ENCODE measurements around the gene NRXN3. TPM values are rescaled to one million over a fixed set of nuclear protein-coding genes. Genes with fewer than 3 reads are reported as not detected.

Gene NRXN3
- total RNA-seq, 2 experiments from 2014 or later, result not detected

DNA sequence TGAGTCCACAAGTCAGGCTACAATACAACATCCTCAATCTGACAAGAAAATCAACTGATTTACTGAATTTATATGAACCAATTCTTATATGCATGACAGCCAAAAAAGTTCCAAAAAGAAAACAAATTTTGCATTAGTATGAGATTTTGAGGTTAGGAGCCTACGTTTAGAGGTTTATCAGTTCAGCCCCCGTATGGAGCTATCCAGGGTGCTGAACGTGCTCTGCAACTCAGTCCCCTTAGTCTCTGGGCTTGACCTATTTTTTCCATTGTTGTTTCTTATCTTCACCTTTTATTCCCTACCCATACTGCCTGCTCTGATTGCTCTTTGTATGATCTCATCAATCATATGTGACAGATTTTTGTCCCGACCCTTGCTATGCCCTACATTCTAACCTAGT is 693.0 kb downstream of the NRXN3 start:
- TF ChIP-seq, protein P1, sequence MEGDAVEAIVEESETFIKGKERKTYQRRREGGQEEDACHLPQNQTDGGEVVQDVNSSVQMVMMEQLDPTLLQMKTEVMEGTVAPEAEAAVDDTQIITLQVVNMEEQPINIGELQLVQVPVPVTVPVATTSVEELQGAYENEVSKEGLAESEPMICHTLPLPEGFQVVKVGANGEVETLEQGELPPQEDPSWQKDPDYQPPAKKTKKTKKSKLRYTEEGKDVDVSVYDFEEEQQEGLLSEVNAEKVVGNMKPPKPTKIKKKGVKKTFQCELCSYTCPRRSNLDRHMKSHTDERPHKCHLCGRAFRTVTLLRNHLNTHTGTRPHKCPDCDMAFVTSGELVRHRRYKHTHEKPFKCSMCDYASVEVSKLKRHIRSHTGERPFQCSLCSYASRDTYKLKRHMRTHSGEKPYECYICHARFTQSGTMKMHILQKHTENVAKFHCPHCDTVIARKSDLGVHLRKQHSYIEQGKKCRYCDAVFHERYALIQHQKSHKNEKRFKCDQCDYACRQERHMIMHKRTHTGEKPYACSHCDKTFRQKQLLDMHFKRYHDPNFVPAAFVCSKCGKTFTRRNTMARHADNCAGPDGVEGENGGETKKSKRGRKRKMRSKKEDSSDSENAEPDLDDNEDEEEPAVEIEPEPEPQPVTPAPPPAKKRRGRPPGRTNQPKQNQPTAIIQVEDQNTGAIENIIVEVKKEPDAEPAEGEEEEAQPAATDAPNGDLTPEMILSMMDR (conservative IDR thresholded peaks at IDR 0.05; ENCODE audit: low read length), result no peak
- TF ChIP-seq EZH2phosphoT487 (IDR thresholded peaks at IDR 0.05; ENCODE audit: borderline replicate concordance, low read depth, low read length), result no peak
- BruUV-seq (replicated peaks), result no TSS peak
- Histone ChIP-seq H3K4me2 (ENCODE audit: low read length) (no peak overlapping the region), H3K27ac (ENCODE audit: low read depth, low read length, poor library complexity, severe bottlenecking) (no peak overlapping the region), H4K20me1 (ENCODE audit: insufficient read depth, low read length) (no peaks in the 10 kb centered on the region), H3K4me1 (ENCODE audit: insufficient read depth, low read length, poor library complexity, severe bottlenecking) (no peaks in the 10 kb centered on the region), H3K9me2 (ENCODE audit: insufficient read depth, low read length) (no peaks in the 10 kb centered on the region), H3K79me2 (ENCODE audit: insufficient read depth, low read depth, low read length) (no peaks in the 10 kb centered on the region), H2AFZ (ENCODE audit: low read length) (no peak overlapping the region), H3K4me3 (ENCODE audit: low read depth, low read length, poor library complexity, severe bottlenecking) (no peak overlapping the region), H3K36me3 (ENCODE audit: insufficient read depth, low read length) (no peaks in the 10 kb centered on the region), H3K9me3 (ENCODE audit: low read length) (no peaks in the 10 kb centered on the region)
- ChIA-PET POLR2A (no interaction called here), CTCF (ENCODE audit: unreplicated experiment) (no interaction called here)
- peak; percentile 24 for DNase-seq (ENCODE audit: low spot score)
- intact Hi-C loops (cut with micrococcal nuclease; ENCODE audit: unreplicated experiment), result no loop called here

DNA sequence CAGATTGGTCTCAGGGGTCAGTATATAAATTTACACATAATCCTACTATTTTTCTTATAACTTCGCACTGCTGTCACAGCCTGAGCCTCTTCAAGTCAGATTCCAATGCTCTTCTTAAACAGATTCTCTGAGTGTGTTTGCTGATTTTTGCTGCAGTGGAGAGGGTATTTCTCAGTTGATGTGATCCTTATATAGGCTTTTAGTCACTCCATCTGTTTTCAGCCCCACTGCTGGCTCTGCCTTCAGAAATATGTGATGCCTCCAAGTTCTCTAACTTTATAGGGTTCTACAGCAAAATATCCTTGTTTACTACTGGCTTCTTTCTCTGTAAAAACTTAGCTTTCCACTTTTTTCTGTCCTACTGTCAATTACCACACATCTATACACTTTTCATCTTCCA is 702.7 kb downstream of the NRXN3 start:
- Histone ChIP-seq H3K36me3 (ENCODE audit: insufficient read depth, low read length) (no peaks in the 10 kb centered on the region), H4K20me1 (ENCODE audit: insufficient read depth, low read length) (no peaks in the 10 kb centered on the region), H3K27ac (ENCODE audit: low read depth, low read length, poor library complexity, severe bottlenecking) (no peak overlapping the region), H3K4me3 (ENCODE audit: low read depth, low read length, poor library complexity, severe bottlenecking) (no peak overlapping the region), H3K79me2 (ENCODE audit: insufficient read depth, low read depth, low read length) (no peaks in the 10 kb centered on the region), H2AFZ (ENCODE audit: low read length) (no peak overlapping the region), H3K9me3 (ENCODE audit: low read length) (no peaks in the 10 kb centered on the region), H3K4me1 (ENCODE audit: insufficient read depth, low read length, poor library complexity, severe bottlenecking) (no peaks in the 10 kb centered on the region), H3K9me2 (ENCODE audit: insufficient read depth, low read length) (no peaks in the 10 kb centered on the region), H3K4me2 (ENCODE audit: low read length) (no peak overlapping the region)
- ChIA-PET POLR2A (no interaction called here), CTCF (ENCODE audit: unreplicated experiment) (no interaction called here)
- TF ChIP-seq, protein P1 (conservative IDR thresholded peaks at IDR 0.05; ENCODE audit: low read length), result no peak
- TF ChIP-seq EZH2phosphoT487 (IDR thresholded peaks at IDR 0.05; ENCODE audit: borderline replicate concordance, low read depth, low read length), result no peak
- DNase-seq (ENCODE audit: low spot score), result no peak
- intact Hi-C loops (cut with micrococcal nuclease; ENCODE audit: unreplicated experiment), result no loop called here
- no TSS peak for BruUV-seq (replicated peaks)

DNA sequence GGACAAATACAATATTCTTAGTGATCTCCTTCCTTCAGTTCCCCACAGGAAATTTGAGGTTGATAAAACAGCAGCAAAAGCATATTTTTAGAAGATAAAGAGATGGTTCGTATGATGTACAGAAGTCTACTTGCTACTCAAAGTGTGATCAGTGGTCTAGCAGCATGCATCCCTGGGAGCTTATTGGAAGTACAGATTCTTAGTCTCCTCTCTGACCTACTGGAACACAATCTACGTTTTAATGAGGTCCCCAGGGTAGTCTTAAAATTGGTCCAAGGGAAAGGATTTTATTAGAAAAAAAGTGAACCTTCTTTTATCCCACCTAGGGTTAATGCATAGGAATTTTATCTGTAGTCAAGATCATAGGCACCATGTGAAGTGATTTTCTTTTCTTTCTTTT is 703.4 kb downstream of the NRXN3 start:
- Histone ChIP-seq H3K4me2 (ENCODE audit: low read length) (no peak overlapping the region), H4K20me1 (ENCODE audit: insufficient read depth, low read length) (no peaks in the 10 kb centered on the region), H3K9me2 (ENCODE audit: insufficient read depth, low read length) (no peaks in the 10 kb centered on the region), H3K4me3 (ENCODE audit: low read depth, low read length, poor library complexity, severe bottlenecking) (no peak overlapping the region), H3K4me1 (ENCODE audit: insufficient read depth, low read length, poor library complexity, severe bottlenecking) (no peaks in the 10 kb centered on the region), H3K79me2 (ENCODE audit: insufficient read depth, low read depth, low read length) (no peaks in the 10 kb centered on the region), H3K9me3 (ENCODE audit: low read length) (no peaks in the 10 kb centered on the region), H2AFZ (ENCODE audit: low read length) (no peak overlapping the region), H3K36me3 (ENCODE audit: insufficient read depth, low read length) (no peaks in the 10 kb centered on the region), H3K27ac (ENCODE audit: low read depth, low read length, poor library complexity, severe bottlenecking) (no peak overlapping the region)
- CTCF ChIA-PET (ENCODE audit: unreplicated experiment), result no interaction called here
- TF ChIP-seq EZH2phosphoT487 (IDR thresholded peaks at IDR 0.05; ENCODE audit: borderline replicate concordance, low read depth, low read length), result no peak
- TF ChIP-seq, protein P1 (conservative IDR thresholded peaks at IDR 0.05; ENCODE audit: low read length), result no peak
- intact Hi-C loops (cut with micrococcal nuclease; ENCODE audit: unreplicated experiment), result no loop called here
- no TSS peak for BruUV-seq (replicated peaks)
- DNase-seq (ENCODE audit: low spot score), result no peak
- POLR2A ChIA-PET, result no interaction called here
